Astrocyte of the spinal cord (primary cell): ENCODE measurements around the gene SH3BGR.

Experiments used
- DNase-seq: peaks from one replicate; pipeline ENCODE4 v3.0.0; 2011; ENCODE audit warnings: low read depth, low spot score
- H3K4me3 ChIP-seq: 2 replicates; pipeline ENCODE4 v1.5.1; 2011; ENCODE audit warnings: low read depth, mild to moderate bottlenecking, low read length, moderate library complexity
- CTCF ChIP-seq: IDR thresholded peaks from 2 replicates; pipeline ENCODE4 v1.5.1; 2012; ENCODE audit warnings: low read depth, mild to moderate bottlenecking, low read length, inconsistent platforms
- in situ Hi-C: cut with HindIII; loops from 2 replicates; pipeline ENCODE4 v1.10.0; 2017; ENCODE audit warnings: low sequenced_read_pairs

The SH3BGR gene

GRCh38 chr21:39523915-39524314 is 72.1 kb downstream of the SH3BGR start:
- in situ Hi-C loops: no loop called here
- no peak for DNase-seq
- no peak for TF ChIP-seq CTCF
- no peak overlapping the region for H3K4me3 ChIP-seq

- in situ Hi-C loops: no loop called here
- no peak for DNase-seq
- H3K4me3 ChIP-seq: no peak overlapping the region
- no peak for TF ChIP-seq CTCF
Measured at GRCh38 chr21:39525129-39525528, 73.4 kb downstream of the SH3BGR start.

GRCh38 chr21:39525601-39526000 is 73.8 kb downstream of the SH3BGR start:
- in situ Hi-C loops: no loop called here
- no peak for TF ChIP-seq CTCF
- DNase-seq: no peak

GRCh38 chr21:39527067-39527595 is 75.4 kb downstream of the SH3BGR start:
- TF ChIP-seq CTCF: no peak
- DNase-seq: no peak
- H3K4me3 ChIP-seq: no peak overlapping the region
- in situ Hi-C loops: no loop called here

More at GRCh38 chr21:39525601-39526000, 73.8 kb downstream of the SH3BGR start:
- H3K4me3 ChIP-seq: no peak overlapping the region

- no peak for DNase-seq
- TF ChIP-seq CTCF: no peak
- in situ Hi-C loops: no loop called here
- H3K4me3 ChIP-seq: no peak overlapping the region
Measured at GRCh38 chr21:39527664-39528381, 76.1 kb downstream of the SH3BGR start.

GRCh38 chr21:39529026-39529425 is 77.3 kb downstream of the SH3BGR start:
- DNase-seq: no peak
- no peak for TF ChIP-seq CTCF
- in situ Hi-C loops: no loop called here
- H3K4me3 ChIP-seq: no peak overlapping the region
